ENCODE data around the gene PTPRT.
"Not testable (repeated sequence)": the region's sequence is repeated elsewhere in the genome, so short reads cannot be mapped to it uniquely, and the experiment has no call there.

The PTPRT gene

GRCh38 chr20:43187476-43188233, 2.1 kb downstream of the PTPRT start:
- DNase-seq (ENCODE audit: low spot score): peak; percentile 86

GRCh38 chr20:43186312-43186711, 3.4 kb downstream of the PTPRT start:
- DNase-seq (ENCODE audit: low spot score): no peak

- no peak for DNase-seq (ENCODE audit: low spot score)
Measured at GRCh38 chr20:43185901-43186300, 3.8 kb downstream of the PTPRT start.

DNA sequence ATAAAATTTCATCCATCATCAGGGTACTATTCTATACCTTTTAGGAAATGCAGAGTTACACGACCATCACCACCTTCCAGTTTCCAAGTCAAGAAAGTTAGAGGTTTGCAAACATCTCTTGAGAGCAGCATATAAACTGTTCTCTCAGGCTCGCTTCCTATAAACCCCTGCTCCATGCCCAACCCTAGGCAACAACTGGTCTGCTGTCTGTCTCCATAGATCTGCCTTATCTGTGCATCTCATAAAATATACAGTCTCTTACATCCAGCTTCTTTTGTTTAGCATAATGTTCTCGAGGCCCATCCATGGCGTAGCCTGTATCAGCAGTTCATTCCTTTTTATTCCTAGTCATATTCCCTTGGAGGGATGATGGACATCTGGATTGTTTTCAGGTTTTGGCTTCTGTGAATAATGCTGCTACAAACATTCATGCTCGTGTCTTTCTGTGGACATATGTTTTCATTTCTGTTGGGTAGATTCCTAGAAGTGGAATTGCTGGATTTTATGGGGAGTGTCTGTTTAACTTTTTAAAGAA, 6.1 kb downstream of the PTPRT start:
- no peak for DNase-seq (ENCODE audit: low spot score)

DNA sequence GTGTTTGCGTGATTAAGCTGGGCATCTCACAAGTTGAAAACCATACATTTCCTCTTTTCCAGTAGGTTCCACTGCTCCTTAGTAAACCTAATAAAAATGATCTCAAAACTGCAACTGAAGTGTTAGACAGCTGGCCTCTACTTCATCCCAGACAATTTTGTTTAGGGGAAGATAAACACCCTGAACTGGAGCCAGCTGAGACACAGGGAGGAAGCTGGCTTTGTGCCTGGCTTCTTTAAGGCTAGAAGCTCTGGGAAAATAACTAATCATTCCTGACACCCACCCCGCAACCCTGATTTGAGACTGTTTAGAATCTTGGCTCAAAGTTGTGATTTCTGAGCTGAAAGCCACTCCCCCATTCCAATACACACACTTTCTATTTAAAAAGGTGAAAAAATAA, 11.6 kb downstream of the PTPRT start:
- no peak for DNase-seq (ENCODE audit: low spot score)

DNA sequence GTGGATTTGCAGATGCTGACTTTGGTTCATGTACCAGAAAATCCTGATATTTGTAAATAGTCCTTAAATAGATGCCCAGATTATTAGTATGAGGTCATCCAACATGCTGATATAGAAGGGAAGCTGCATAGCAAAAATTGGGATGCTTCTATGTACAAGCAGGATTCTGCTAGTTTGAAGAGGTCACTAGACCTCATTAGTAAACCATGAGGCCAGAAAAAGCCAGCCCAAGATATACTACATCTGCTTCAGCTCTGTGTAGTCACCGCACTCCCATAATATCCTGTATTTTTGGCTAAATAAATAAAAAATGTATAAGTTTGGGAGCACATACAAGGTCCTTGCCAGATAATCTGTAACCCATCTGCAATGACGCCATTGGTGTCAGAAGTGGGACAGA, 13.0 kb downstream of the PTPRT start:
- no peak for DNase-seq (ENCODE audit: low spot score)

DNA sequence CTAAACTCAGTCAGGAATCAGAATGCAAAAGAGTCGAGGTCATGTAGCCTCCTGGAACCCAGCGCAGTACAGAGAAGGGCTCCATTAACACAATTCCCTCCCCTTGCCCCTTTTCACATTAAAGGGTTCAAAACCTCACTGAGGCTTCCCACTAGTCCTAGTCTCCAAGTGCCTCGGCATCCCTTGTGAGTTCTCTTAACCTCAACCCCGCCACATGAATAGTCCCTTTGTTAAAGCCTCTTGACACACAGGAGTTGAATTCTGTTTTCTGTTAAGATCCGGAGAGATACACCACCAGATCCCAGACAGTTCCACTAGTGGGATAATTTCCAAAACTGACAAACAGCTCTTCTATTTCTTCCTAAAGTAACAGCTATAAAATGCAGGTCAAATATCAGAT, 17.8 kb downstream of the PTPRT start:
- DNase-seq (ENCODE audit: low spot score): no peak

DNA sequence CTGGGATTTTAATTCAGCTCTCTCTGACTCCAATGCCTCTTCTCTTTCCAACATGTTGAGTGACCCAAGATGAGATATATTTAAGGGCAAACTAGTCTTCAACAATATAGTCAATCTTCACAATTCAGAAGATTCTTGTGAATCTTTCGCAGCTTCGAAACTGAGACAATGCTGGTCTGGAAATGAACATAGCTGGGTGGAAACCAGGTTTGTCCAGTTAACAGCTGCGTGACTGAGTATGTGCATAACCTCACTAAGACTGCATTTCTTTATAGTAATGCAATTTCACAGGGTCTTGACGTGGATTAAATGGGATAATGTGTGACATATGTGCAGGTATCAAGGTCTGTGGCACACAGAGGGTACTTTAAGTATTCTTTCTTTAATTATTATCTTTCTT, 18.9 kb downstream of the PTPRT start:
- DNase-seq (ENCODE audit: low spot score): no peak

DNA sequence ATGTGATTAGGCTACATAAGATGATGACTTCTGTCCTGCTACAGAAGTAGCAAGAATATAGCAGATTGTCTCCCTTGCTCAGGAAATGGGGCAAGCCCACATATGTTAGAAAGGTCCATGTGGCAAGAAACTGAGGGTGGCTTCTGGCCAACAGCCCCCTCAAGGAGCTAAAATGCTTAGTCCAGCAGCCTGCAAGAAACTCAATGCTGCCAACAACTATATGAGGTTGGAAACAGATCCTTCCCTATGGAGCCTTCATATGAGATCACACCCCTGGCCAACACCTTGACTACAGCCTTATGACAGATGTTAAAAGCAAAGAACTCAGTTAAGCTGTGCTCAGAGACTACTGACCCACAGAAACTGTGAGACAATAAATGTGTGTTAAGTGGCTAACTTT, 22.1 kb downstream of the PTPRT start:
- no peak for DNase-seq (ENCODE audit: low spot score)

GRCh38 chr20:43167021-43167420, 22.7 kb downstream of the PTPRT start:
- DNase-seq (ENCODE audit: low spot score): no peak

- no peak for DNase-seq (ENCODE audit: low spot score)
Measured at GRCh38 chr20:43165611-43166010, 24.1 kb downstream of the PTPRT start.

DNA sequence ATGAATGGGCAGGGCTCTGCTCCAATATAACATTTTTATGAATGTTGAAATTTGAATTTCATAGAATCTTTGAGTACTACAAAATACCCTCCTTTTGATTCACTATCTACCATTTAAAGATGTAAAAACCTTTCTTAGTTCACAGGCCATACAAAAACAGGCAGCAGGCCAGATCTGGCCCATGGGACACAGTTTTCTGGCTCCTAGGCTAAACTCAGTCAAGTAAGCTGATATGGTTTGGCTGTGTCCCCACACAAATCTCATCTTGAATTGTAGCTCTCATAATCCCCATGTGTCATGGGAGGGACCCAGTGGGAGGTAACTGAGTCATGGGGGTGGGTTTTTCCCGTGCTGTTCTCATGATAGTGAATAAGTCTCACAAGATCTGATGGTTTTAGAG, 25.0 kb downstream of the PTPRT start:
- not testable (repeated sequence) for DNase-seq (ENCODE audit: low spot score)

DNA sequence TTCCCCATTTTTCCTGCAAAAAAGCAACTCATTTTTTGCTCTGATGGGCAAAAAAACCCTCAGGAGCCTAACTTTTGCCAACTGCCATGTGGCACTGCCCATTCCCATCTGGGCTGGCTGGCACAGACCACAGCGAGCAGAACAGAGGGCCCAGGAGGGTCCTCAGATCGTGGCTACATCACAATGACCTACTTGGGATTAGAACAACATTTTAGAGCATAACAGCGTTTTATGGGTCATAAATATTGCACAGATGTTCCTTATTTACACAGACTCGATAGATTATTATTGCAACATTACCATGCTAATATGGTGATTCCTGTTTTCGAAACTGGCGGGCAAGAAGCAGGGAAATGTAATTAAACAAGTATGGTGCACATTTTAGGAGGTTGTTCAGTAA, 28.0 kb downstream of the PTPRT start:
- DNase-seq (ENCODE audit: low spot score): no peak

DNA sequence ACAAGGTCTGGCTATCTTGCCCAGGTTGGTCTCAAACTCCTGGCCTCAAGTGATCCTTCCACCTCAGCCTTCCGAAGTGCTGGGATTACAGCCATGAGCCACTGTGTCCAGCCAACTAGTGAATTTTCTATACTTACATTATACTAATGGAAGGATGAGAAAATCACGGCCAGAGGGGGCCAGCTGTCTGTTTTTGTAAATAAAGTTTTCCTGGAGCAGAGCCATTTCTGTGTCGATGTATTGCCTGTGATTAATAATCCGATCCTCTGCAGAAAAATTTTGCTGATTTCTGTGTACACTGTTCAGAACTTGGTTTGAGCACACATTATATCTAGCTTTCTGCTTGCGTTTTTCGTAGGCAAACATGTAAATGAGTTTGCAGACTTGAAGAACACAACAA, 28.8 kb downstream of the PTPRT start:
- DNase-seq (ENCODE audit: low spot score): no peak

GRCh38 chr20:43159994-43160393, 29.7 kb downstream of the PTPRT start:
- no peak for DNase-seq (ENCODE audit: low spot score)

DNA sequence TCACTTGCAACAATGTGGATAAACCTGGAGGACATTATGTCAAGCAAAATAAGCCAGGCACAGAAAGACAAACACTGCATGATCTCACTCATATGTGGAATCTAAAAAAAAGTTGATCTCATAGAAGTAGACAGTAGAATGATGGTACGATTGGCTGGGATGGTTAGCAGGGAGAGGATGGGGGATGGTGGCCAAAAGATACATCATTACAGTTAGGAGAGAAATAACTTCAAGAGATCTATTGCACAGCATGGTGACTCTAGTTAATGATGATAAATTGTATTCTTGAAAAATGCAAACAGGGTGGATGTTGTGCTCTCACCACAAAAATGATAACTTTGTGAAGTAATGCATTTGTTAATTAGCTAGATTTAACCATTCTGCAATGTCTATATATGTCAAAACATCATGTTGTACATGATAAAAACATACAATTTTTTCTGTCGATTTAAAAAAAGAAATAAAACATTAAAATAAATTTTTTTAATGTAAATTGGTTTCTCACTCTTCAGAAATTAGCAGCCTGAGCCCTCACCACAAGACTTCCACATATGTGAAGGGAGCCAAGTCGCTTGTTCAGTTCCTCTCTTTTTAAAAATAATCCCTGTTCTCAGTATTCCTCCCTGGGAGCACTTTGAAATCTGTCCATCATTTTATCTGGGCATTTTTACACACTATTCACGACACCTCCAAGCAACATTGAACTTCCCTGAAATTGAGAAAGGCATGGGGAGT, 34.2 kb downstream of the PTPRT start:
- DNase-seq (ENCODE audit: low spot score): no peak

DNA sequence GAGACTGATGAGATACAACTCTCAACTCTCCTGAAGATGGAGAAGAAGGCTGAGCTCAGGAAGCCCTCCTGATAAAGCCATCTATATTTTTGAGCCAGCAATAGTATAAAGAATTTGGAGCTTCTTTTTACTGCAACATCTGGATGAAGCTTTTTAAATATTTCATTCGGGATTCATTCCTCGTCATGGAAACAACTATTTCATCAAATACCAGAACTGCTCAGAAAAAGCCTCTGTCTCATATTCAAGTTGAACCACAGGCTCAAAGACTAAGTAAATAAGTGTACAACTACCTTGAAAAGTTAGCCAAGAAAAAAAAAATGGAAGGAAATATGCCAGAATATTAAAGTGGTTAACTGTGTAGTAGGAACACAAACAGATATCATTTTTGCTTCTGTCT, 37.8 kb downstream of the PTPRT start:
- DNase-seq (ENCODE audit: low spot score): no peak

DNA sequence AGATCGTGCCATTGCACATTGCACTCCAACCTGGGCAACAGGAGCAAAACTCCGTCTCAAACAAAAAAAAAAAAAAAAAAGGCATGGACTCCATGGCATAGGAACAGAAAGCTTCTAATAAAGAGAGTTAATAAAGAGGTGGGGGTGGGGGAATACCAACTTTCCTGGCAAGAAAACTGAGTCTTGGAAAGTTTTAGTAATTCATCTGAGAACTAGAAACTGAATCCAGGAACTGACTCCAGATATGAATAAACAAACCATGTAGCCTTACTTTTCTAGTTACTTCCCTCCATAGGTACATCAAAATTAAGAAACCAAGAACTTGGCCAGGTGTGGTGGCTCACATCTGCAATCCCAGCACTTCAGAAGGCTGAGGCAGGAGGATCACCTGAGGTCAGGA, 38.5 kb downstream of the PTPRT start:
- no peak for DNase-seq (ENCODE audit: low spot score)

- no peak for DNase-seq (ENCODE audit: low spot score)
Measured at GRCh38 chr20:43140726-43141125, 49.0 kb downstream of the PTPRT start.

DNA sequence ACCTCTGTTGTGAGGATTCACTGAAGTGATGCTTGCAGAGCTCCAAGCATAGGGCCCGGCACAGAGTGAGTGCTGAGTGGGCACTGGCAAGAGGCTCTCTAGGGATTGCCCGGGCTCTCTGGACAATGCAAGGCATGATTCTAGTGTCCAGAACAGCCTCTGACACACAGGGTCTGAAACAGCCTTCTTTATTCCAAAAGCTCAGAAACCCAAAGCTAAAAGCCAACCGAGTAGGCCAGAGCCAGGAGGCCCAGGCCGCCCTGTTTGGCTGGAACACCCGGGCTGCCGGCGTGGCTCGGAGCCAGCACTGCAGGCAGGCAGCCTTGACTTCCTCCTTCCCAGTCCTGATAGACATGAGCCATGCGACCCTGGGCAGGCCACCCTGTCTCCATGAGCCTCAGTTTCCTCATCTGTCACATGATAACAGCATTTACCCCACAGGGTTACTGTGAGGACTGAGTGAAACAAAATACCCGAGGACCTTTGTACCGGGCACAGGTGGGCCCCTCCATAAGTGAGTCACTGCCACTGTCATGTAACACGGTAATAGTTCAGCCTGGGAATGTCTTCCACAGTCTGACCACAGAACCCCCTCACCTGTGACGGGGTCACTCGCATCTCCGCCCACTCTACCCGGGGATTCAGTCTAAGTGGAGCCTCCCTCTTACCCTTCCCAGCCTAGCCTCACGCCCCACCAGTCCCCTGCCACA, 51.5 kb downstream of the PTPRT start:
- DNase-seq (ENCODE audit: low spot score): no peak

DNA sequence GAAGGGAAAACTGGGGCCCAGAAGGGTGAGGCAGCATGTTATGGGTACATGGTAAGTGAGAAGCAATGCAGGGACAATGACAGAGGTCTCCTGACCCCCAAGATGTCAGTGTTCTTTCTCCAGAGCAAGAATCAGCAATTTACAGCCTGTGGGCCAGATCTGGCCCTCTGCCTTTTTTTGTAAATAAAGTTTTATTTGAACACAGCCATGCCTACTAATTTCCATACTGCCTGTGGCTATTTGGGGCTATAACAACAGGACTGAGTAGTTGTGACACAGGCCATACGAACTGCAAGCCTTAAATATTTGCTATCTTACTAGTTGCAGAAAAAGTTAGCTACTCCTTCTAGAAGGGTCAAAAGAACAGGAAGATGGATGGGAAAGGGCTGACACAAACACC, 52.5 kb downstream of the PTPRT start:
- DNase-seq (ENCODE audit: low spot score): no peak

GRCh38 chr20:43124241-43124640, 65.5 kb downstream of the PTPRT start:
- no peak for DNase-seq (ENCODE audit: low spot score)

DNA sequence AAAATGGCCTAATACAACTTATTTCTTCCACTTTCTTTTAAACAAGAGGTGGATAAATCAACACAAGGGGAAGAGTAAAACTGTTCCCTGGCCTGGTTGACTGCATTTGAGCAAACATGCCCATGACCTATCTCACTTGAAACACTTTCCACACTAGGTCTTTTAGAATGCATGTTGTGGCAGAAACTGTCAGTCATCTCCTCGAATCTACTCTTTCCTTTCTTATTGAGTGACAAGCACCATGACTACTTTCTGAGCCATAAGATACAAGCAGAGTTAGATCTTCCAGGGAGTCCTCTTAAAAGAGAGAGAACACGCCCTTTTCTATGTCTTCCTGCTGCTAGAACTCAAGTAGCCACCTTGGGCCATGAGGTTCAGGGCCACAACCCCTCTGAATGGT, 66.5 kb downstream of the PTPRT start:
- no peak for DNase-seq (ENCODE audit: low spot score)
